Aorta (tissue), 5 donors: ENCODE data around the gene PKD2L1. TPM values are rescaled to one million over a fixed set of nuclear protein-coding genes. Genes with fewer than 3 reads are reported as not detected.

Source experiments
- ATAC-seq: fragments of 200-7000 bp; cut with Tn5 transposase; one replicate; pipeline ENCODE4 v1.9.1; 2022; ENCODE audit warnings: moderate library complexity; ENCODE audit not compliant: low FRiP score
- DNase-seq, 2 donors: peaks; one replicate each; pipeline ENCODE4 v3.0.0-alpha.2; 2020
- H3K27ac ChIP-seq, 2 donors: one replicate each; pipeline ENCODE4 v1.5.1; 2013; ENCODE audit warnings: low read length in 2 of 2, mild to moderate bottlenecking in 2 of 2, moderate library complexity in 2 of 2, control low read depth in 1 of 2, inconsistent platforms in 1 of 2, low read depth in 1 of 2
- H3K27me3 ChIP-seq, 2 donors: one replicate each; pipeline ENCODE4 v1.6.1; 2013; ENCODE audit warnings: control low read depth in 1 of 2, low read length in 1 of 2, mild to moderate bottlenecking in 1 of 2, moderate library complexity in 1 of 2; ENCODE audit not compliant: insufficient read depth in 2 of 2, control insufficient read depth in 1 of 2
- H3K36me3 ChIP-seq, 2 donors: one replicate each; pipeline ENCODE4 v1.6.1; 2013; ENCODE audit warnings: control low read depth in 1 of 2, low read length in 1 of 2, mild to moderate bottlenecking in 1 of 2; ENCODE audit not compliant: insufficient read depth in 2 of 2, control insufficient read depth in 1 of 2
- H3K4me1 ChIP-seq, 2 donors: one replicate each; pipeline ENCODE4 v1.6.1; 2013; ENCODE audit warnings: low read length in 2 of 2, control low read depth in 1 of 2, mild to moderate bottlenecking in 1 of 2, moderate library complexity in 1 of 2; ENCODE audit not compliant: insufficient read depth in 2 of 2, control insufficient read depth in 1 of 2
- H3K4me3 ChIP-seq, 2 donors: one replicate each; pipeline ENCODE4 v1.5.1; 2013; ENCODE audit warnings: low read length in 2 of 2, control low read depth in 1 of 2, mild to moderate bottlenecking in 1 of 2
- H3K9me3 ChIP-seq: one replicate; pipeline ENCODE4 v1.6.1; 2013; ENCODE audit warnings: mild to moderate bottlenecking, low read length; ENCODE audit not compliant: control insufficient read depth
- WGBS, 2 donors: extraction: QIAGEN DNeasy Blood & Tissue Kit; methylation state at CpG; one replicate each; pipeline ENCODE4 v1.1.7; 2013; 5-methylcytosine and 5-hydroxymethylcytosine counted together
- intact Hi-C, 2 donors: fragments of 100-400 bp; cut with DNase I; formaldehyde crosslinking; loops; one replicate each; pipeline versions ENCODE4 v1.14.2 to v1.15.0; 2022
- polyA plus RNA-seq, 2 donors: library from polyadenylated mRNA; stranded (reverse); fragments of 200-250 nt; gene quantifications; one replicate each; pipeline ENCODE4 v1.2.3, GENCODE V29; 2013
- total RNA-seq, 2 donors: library from RNA; stranded (reverse); fragmentation: NEBNext Ultra II Directional; extraction: Animal tissue kit (Norgen Biotek cat#: 25700); gene quantifications; one replicate each; pipeline ENCODE4 v1.2.1, GENCODE V29; 2021
- donor health status: healthy with polysubstance abuse.
- donor health status: Bipolar disorder and iron deficiency.
- donor health status: DM: no; HTN: no; CAD: no.
- donor health status: DM: no; HTN: no; CAD: no.
- donor health status: DM: yes; HTN: yes; CAD: no.

PKD2L1 gene
- total and polyA plus RNA-seq, 4 donors, result 0.25 to 1.1 (median 0.79) TPM

GRCh38 chr10:100371482-100372027 is 41.5 kb upstream of the PKD2L1 start:
- Histone ChIP-seq H3K4me1 (peaks cover 0 to 10% of the 10 kb centered on the region in 2 donors), H3K27me3 (no peaks in the 10 kb centered on the region), H3K36me3 (no peaks in the 10 kb centered on the region), H3K4me3 (no peak overlapping the region), H3K27ac (no peak overlapping the region), H3K9me3 (no peaks in the 10 kb centered on the region)
- ATAC-seq (no peak), DNase-seq (no peak)
- WGBS, 2 donors, result 78 to 79% methylated on average over 10 of the region's 10 CpGs
- intact Hi-C loops, result loop anchor here in 1 of 2 donors (2.0 kb wide), 1 partner anchor 25 kb away; the partner anchor contains the start of gene SCD

- Histone ChIP-seq H3K36me3 (no peaks in the 10 kb centered on the region), H3K27me3 (no peaks in the 10 kb centered on the region), H3K27ac (peak overlapping the region in 1 of 2 donors; percentile 67), H3K4me3 (no peak overlapping the region), H3K4me1 (peaks cover 0 to 10% of the 10 kb centered on the region in 2 donors), H3K9me3 (no peaks in the 10 kb centered on the region)
- intact Hi-C loops, result no loop called here
- 33 to 39% methylated on average over 12 of the region's 12 CpGs for WGBS, 2 donors
- ATAC-seq, result peak; percentile 76
- DNase-seq, result peak; percentile 90 to 93
Measured at GRCh38 chr10:100370714-100371481, 40.9 kb upstream of the PKD2L1 start.

- intact Hi-C loops, result no loop called here
- Histone ChIP-seq H3K4me3 (no peak overlapping the region), H3K4me1 (peaks cover 0 to 6% of the 10 kb centered on the region in 2 donors), H3K36me3 (no peaks in the 10 kb centered on the region), H3K9me3 (no peaks in the 10 kb centered on the region), H3K27me3 (no peaks in the 10 kb centered on the region), H3K27ac (no peak overlapping the region)
- ATAC-seq (no peak), DNase-seq (no peak)
Measured at GRCh38 chr10:100368721-100369120, 38.7 kb upstream of the PKD2L1 start.

GRCh38 chr10:100364735-100365391 is 34.8 kb upstream of the PKD2L1 start:
- DNase-seq (peak in 1 of 2 donors; percentile 83), ATAC-seq (peak; percentile 67)
- Histone ChIP-seq H3K4me1 (no peaks in the 10 kb centered on the region), H3K27me3 (no peaks in the 10 kb centered on the region), H3K27ac (no peak overlapping the region), H3K9me3 (no peaks in the 10 kb centered on the region), H3K36me3 (no peaks in the 10 kb centered on the region), H3K4me3 (no peak overlapping the region)
- intact Hi-C loops, result no loop called here
- WGBS, 2 donors, result 21 to 24% methylated on average over 7 of the region's 7 CpGs

GRCh38 chr10:100364175-100364574 is 34.1 kb upstream of the PKD2L1 start:
- H3K27ac ChIP-seq, result no peak overlapping the region
- ATAC-seq (no peak), DNase-seq (no peak)
- 87 to 95% methylated on average over 3 of the region's 3 CpGs for WGBS, 2 donors
- no peak overlapping the region for H3K4me3 ChIP-seq
- intact Hi-C loops, result no loop called here
- no peaks in the 10 kb centered on the region for H3K36me3 ChIP-seq
- no peaks in the 10 kb centered on the region for H3K4me1 ChIP-seq
- H3K27me3 ChIP-seq, result no peaks in the 10 kb centered on the region
- H3K9me3 ChIP-seq, result no peaks in the 10 kb centered on the region

- peak; percentile 49 for ATAC-seq
- no peak overlapping the region for H3K27ac ChIP-seq
- H3K4me1 ChIP-seq, result no peaks in the 10 kb centered on the region
- H3K27me3 ChIP-seq, result no peaks in the 10 kb centered on the region
- WGBS, 2 donors, result 57 to 64% methylated on average over 6 of the region's 6 CpGs
- intact Hi-C loops, result no loop called here
- no peaks in the 10 kb centered on the region for H3K36me3 ChIP-seq
- no peaks in the 10 kb centered on the region for H3K9me3 ChIP-seq
- DNase-seq, result no peak
- H3K4me3 ChIP-seq, result no peak overlapping the region
Measured at GRCh38 chr10:100362570-100363496, 32.8 kb upstream of the PKD2L1 start.

GRCh38 chr10:100360234-100360633 is 30.2 kb upstream of the PKD2L1 start:
- peaks cover 0 to 1% of the 10 kb centered on the region in 2 donors for H3K36me3 ChIP-seq

GRCh38 chr10:100359529-100360150 is 29.6 kb upstream of the PKD2L1 start:
- 15 to 22% methylated on average over 3 of the region's 3 CpGs for WGBS, 2 donors

More at GRCh38 chr10:100360234-100360633, 30.2 kb upstream of the PKD2L1 start:
- intact Hi-C loops, result no loop called here
- Histone ChIP-seq H3K4me1 (no peaks in the 10 kb centered on the region), H3K9me3 (no peaks in the 10 kb centered on the region), H3K4me3 (no peak overlapping the region), H3K27me3 (no peaks in the 10 kb centered on the region), H3K27ac (no peak overlapping the region)
- WGBS, 2 donors, result 70 to 75% methylated on average over 6 of the region's 6 CpGs
- ATAC-seq (no peak), DNase-seq (no peak)

More at GRCh38 chr10:100359529-100360150, 29.6 kb upstream of the PKD2L1 start:
- no peak overlapping the region for H3K27ac ChIP-seq
- DNase-seq, result no peak
- H3K4me3 ChIP-seq, result no peak overlapping the region
- intact Hi-C loops, result no loop called here
- no peaks in the 10 kb centered on the region for H3K27me3 ChIP-seq
- ATAC-seq, result no peak
- H3K36me3 ChIP-seq, result peaks cover 0 to 1% of the 10 kb centered on the region in 2 donors
- H3K9me3 ChIP-seq, result no peaks in the 10 kb centered on the region
- H3K4me1 ChIP-seq, result no peaks in the 10 kb centered on the region
